Measurements from ENCODE around the gene EXOC7.

EXOC7 gene

DNA sequence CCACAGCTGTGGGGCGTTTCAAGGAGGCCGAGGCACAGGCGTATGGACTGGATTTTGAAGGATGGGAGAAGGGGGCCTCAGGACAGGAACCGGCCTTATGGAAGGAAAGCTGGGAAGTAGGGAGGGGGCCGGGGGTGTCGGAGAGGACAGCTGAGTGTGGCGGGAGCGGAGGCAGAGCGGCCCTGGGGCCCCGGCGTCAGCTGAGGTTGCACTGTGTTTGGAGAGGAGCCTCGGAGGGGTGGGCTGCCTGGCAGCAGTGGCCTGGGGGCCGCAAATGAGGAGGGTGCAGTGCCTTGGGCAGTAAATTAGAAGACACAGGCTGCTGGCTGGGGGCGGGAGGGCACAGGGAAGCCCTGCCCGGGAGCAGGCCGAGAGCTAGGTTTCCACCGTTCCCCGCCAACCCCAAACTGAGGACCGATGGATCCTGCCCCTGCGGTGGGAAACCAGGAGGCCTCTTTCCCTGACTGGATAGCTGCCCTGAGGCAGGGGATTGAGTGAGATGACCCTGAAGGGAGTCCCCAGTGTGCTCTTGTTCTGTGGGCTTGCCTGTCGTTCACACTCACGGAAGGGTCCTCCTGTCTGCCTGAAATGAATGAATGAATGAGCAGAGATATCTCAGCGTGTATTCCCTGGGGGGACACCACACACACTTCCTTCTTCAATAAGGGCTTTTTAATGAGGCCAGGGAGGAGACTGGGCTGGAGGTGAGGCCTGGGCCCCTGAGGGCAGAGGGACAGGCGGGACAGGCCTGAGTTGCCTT, 19.0 kb upstream of the EXOC7 start:
- Histone ChIP-seq H3K4me3 (ENCODE audit: low read depth, low read length) (no peak overlapping the region), H3K9me3 (no peaks in the 10 kb centered on the region), H3K27me3 (no peaks in the 10 kb centered on the region), H3K36me3 (no peaks in the 10 kb centered on the region), H3K4me1 (no peaks in the 10 kb centered on the region)
- DNase-seq: no peak
- TF ChIP-seq, protein P1, sequence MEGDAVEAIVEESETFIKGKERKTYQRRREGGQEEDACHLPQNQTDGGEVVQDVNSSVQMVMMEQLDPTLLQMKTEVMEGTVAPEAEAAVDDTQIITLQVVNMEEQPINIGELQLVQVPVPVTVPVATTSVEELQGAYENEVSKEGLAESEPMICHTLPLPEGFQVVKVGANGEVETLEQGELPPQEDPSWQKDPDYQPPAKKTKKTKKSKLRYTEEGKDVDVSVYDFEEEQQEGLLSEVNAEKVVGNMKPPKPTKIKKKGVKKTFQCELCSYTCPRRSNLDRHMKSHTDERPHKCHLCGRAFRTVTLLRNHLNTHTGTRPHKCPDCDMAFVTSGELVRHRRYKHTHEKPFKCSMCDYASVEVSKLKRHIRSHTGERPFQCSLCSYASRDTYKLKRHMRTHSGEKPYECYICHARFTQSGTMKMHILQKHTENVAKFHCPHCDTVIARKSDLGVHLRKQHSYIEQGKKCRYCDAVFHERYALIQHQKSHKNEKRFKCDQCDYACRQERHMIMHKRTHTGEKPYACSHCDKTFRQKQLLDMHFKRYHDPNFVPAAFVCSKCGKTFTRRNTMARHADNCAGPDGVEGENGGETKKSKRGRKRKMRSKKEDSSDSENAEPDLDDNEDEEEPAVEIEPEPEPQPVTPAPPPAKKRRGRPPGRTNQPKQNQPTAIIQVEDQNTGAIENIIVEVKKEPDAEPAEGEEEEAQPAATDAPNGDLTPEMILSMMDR (IDR thresholded peaks at IDR 0.05; ENCODE audit: low read depth, low read length): no peak

DNA sequence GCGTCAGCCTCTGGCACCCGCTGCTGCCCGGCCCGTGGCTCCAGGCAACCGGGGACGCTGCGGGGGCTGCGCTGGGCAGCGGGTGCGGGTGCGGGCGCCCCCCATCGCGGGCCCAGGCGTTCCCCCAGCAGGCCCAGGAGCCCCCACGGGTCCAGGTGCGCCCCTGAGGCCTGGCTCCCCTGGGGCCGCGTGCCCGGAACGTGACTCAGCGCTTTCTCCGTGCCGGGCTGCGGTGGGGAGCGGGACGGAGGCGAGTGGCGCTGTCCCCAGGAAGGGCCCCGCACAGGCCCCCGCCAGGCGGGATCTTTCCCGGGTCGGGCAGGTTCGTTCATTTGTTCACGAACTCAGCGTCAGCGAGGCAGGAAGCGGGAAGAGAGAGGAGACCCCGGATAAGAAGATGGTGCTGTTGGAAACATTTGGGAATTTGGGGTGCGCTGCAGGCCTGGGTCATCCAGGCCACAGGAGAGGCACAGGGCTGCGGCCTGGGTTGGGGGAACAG, 18.4 kb upstream of the EXOC7 start:
- no peak for DNase-seq
- Histone ChIP-seq H3K4me1 (no peaks in the 10 kb centered on the region), H3K9me3 (no peaks in the 10 kb centered on the region), H3K36me3 (no peaks in the 10 kb centered on the region), H3K4me3 (ENCODE audit: low read depth, low read length) (no peak overlapping the region), H3K27me3 (no peaks in the 10 kb centered on the region)
- TF ChIP-seq, protein P1 (IDR thresholded peaks at IDR 0.05; ENCODE audit: low read depth, low read length): no peak

- no peak for DNase-seq
- H3K36me3 ChIP-seq: no peaks in the 10 kb centered on the region
- TF ChIP-seq, protein P1 (IDR thresholded peaks at IDR 0.05; ENCODE audit: low read depth, low read length): no peak
- no peaks in the 10 kb centered on the region for H3K4me1 ChIP-seq
- no peaks in the 10 kb centered on the region for H3K9me3 ChIP-seq
- H3K27me3 ChIP-seq: no peaks in the 10 kb centered on the region
- no peak overlapping the region for H3K4me3 ChIP-seq (ENCODE audit: low read depth, low read length)
These were observed 17.0 kb upstream of the EXOC7 start for GRCh38 chr17:76120658-76121008.

GRCh38 chr17:76119409-76120371, 16.1 kb upstream of the EXOC7 start:
- H3K27me3 ChIP-seq: no peaks in the 10 kb centered on the region
- no peak overlapping the region for H3K4me3 ChIP-seq (ENCODE audit: low read depth, low read length)
- H3K36me3 ChIP-seq: no peaks in the 10 kb centered on the region
- H3K4me1 ChIP-seq: no peaks in the 10 kb centered on the region
- H3K9me3 ChIP-seq: no peaks in the 10 kb centered on the region
- TF ChIP-seq, protein P1 (IDR thresholded peaks at IDR 0.05; ENCODE audit: low read depth, low read length): no peak
- no peak for DNase-seq

DNA sequence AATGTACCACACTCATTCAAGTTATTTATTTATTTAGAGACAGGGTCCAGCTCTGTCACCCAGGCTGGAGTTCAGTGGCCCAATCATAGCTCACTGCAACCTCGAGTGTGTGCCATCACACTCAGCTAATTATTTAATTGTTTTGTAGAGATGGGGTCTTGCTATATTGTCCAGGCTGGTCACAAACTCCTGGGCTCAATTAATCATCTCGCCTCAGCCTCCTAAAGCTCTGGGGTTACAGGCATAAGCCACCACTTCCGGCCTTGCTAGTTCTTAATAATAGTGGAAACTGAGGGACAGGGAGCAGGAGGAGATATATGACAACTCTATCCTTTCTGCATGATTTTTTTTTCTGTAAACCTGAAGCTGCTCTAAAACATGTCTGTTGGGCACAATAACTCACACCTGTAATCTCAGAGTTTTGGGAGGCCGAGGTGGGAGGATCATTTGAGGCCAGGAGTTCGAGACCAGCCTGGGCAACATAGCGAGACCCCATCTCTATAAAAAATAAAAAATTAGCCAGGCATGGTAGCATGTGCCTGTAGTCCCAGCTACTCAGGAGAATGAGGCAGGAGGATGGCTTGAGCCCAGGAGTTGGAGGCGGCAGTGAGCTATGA, 11.7 kb upstream of the EXOC7 start:
- no peak overlapping the region for H3K4me3 ChIP-seq (ENCODE audit: low read depth, low read length)
- no peaks in the 10 kb centered on the region for H3K4me1 ChIP-seq
- TF ChIP-seq, protein P1 (IDR thresholded peaks at IDR 0.05; ENCODE audit: low read depth, low read length): no peak
- no peaks in the 10 kb centered on the region for H3K27me3 ChIP-seq
- no peaks in the 10 kb centered on the region for H3K36me3 ChIP-seq
- DNase-seq: no peak
- H3K9me3 ChIP-seq: no peaks in the 10 kb centered on the region
